Measurements from ENCODE around the gene CTCFL.

DNA sequence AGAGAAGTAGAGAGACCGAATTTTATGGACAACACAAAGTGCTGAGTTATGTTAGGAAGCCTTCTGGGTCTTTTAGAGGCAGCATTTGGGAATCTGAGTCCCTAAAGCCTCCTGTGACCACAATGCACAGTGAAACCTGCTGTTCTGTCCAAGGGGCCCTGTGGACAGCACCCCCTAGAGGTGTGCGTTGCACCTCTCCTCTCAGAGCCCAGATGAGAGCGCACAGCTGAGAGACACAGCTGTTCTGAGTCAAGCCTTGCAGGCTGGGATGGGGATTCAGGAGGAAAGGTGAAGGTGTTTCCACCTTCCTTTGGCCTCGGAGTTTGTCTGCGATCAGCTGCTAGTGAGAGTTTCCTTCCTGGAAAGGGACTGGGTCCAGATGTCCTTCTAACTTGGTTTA, 49.0 kb upstream of the CTCFL start:
- TF ChIP-seq POLR2A (IDR thresholded peaks at IDR 0.05; ENCODE audit: low read depth, low read length) (no peak), TAF1 (IDR thresholded peaks at IDR 0.05; ENCODE audit: borderline replicate concordance, low read depth, low read length) (no peak)
